Measurements from ENCODE around the gene RASD1.

GRCh38 chr17:17519886-17520285, 23.7 kb upstream of the RASD1 start:
- TF ChIP-seq, protein P1, sequence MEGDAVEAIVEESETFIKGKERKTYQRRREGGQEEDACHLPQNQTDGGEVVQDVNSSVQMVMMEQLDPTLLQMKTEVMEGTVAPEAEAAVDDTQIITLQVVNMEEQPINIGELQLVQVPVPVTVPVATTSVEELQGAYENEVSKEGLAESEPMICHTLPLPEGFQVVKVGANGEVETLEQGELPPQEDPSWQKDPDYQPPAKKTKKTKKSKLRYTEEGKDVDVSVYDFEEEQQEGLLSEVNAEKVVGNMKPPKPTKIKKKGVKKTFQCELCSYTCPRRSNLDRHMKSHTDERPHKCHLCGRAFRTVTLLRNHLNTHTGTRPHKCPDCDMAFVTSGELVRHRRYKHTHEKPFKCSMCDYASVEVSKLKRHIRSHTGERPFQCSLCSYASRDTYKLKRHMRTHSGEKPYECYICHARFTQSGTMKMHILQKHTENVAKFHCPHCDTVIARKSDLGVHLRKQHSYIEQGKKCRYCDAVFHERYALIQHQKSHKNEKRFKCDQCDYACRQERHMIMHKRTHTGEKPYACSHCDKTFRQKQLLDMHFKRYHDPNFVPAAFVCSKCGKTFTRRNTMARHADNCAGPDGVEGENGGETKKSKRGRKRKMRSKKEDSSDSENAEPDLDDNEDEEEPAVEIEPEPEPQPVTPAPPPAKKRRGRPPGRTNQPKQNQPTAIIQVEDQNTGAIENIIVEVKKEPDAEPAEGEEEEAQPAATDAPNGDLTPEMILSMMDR (IDR thresholded peaks at IDR 0.05; ENCODE audit: low read length) = no peak
- no peak for TF ChIP-seq EZH2 (optimal IDR thresholded peaks at IDR 0.05; ENCODE audit: low read depth, low read length)
- TF ChIP-seq EZH2phosphoT487 (IDR thresholded peaks at IDR 0.05; ENCODE audit: low read length) = no peak

All from MM.1S (cell line).